HG03457 (cell line): Measurements from ENCODE around the gene OXA1L.
"Not testable (repeated sequence)": the region's sequence is repeated elsewhere in the genome, so short reads cannot be mapped to it uniquely, and the experiment has no call there.

Experiments
- ATAC-seq: cut with Tn5 transposase; IDR thresholded peaks from one replicate; pipeline ENCODE4 v1.9.1; 2021; ENCODE audit warnings: moderate number of reproducible peaks; ENCODE audit not compliant: unreplicated experiment

OXA1L gene

DNA sequence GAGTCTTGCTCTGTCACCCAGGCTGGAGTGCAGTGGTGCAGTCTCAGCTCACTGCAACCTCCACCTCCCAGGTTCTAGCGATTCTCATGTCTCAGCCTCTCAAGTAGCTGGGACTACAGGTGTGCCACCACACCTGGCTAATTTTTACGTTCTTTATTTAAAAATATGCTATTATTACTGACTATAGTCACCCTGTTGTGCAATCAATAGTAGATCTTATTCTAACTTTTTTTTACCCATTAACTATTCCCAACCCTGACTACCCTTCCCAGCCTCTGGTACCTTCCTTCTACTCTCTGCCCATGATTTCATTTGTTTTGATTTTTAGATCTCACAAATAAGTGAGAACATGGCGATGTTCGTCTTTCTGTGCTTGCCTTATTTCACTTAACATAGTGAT lies 2.5 kb downstream of the OXA1L start:
- ATAC-seq = no peak

GRCh38 chr14:22769369-22769768 lies 2.9 kb downstream of the OXA1L start:
- no peak for ATAC-seq

GRCh38 chr14:22770481-22771187 lies 4.1 kb downstream of the OXA1L start:
- no peak for ATAC-seq

DNA sequence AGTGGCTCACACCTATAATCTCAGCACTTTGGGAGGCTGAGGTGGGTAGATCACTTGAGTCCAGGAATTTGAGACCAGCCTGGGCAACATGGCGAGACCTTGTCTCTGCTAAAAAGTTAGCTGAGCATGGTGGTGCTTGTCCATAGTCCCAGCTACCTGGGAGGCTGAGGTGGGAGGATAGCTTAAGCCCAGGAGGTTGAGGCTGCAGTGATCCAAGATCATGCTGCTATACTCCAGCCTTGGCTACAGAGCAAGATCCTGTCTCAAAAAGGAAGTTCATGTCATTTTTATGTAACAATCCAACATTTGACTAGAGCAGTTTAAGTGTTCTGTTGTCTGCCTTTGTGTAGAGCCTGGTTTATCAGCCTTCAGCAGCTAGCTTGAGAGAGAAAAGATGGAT lies 6.2 kb downstream of the OXA1L start:
- ATAC-seq = no peak

DNA sequence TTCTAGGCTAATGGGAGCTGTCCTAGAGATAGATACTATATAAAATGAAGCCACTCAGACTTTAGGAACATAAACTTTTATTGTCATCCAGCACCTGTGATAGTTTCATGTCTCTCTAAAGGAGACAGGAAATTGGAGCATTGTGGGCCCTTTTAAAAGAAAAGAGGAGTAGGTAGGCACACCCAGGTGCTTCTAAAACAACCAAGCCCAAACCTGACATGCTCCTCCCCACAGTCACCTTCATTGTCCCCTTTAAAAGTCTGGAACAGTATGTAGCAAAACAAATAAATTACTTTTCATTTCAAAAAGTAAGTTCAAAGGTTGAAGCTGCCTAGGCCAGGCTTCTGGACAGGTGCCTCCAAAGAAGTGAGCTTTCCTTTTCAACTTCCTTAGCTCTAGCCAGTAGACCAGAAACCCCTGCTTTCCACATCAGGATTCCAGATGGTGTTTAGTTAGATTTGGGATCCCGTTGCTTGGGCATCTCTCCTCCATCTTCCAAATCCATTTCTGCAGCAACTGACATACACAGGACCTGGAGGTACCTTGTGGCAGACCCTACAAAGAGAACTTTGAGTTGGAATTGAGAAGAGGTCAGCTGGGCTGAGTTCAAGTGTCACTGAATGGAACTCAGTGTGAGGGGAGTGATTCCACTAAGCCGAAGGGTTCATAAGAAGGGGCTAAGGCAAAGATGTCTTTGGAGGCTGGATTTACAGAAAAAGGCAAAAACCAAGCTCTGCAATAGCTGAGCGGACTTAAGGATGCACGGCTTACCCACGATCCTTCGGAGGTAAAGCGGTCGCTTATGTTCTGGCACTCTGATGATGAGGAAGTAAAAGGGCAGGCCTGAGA lies 6.9 kb downstream of the OXA1L start:
- no peak for ATAC-seq

GRCh38 chr14:22774011-22774706 lies 7.7 kb downstream of the OXA1L start:
- ATAC-seq = no peak

DNA sequence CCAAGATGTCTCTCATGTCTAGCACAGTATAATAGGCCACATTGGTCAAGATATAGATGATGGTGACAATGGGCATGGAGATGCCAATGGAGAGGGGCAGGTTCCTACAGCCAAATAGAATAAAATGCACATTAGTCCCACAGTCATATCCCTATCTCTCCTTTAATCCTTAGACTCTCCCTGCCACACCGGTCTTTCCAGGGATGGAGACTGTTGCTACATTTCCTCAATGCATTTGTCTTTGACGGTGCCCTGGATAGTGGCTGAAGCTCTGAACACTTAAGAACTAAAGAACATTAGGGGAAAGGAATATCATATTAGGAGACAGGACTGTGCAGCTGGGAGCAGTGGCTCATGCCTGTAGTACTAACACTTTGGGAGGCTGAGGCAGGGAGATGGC lies 9.7 kb downstream of the OXA1L start:
- ATAC-seq = no peak

DNA sequence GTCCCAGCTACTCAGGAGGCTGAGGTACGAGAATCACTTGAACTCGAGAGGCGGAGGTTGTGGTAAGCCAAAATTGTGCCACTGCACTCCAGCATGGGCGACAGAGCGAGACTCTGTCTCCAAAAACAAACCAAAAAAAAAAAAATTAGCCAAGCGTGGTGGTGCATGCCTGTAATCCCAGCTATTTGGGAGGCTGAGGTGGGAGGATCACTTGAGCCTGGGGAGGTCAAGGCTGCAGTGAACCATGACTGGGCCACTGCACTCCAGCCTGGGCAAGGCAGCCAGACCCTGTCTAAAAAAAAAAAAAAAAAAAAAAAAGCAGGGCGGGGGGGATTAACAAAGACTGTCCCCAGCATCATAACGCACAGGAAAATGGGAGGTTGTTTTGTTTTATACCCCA lies 10.4 kb downstream of the OXA1L start:
- not testable (repeated sequence) for ATAC-seq

DNA sequence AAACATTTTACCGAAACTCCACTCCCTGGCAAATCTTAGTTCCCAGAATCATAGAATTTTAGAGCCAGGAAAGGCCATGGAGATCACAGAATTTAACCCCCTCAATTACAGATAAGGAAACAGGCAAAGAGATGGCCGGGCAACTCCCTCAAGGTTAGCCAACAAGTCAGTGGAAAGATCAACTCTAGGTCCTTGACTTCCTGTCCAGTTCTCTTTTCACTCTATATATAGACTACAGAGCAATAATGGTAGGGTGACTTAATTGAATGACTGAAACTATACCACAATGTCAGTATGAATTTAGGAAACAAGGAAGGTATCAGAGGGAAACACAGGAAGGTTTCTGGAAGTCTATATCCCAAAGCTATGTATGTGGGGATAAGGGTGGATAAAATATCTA lies 11.6 kb downstream of the OXA1L start:
- no peak for ATAC-seq

DNA sequence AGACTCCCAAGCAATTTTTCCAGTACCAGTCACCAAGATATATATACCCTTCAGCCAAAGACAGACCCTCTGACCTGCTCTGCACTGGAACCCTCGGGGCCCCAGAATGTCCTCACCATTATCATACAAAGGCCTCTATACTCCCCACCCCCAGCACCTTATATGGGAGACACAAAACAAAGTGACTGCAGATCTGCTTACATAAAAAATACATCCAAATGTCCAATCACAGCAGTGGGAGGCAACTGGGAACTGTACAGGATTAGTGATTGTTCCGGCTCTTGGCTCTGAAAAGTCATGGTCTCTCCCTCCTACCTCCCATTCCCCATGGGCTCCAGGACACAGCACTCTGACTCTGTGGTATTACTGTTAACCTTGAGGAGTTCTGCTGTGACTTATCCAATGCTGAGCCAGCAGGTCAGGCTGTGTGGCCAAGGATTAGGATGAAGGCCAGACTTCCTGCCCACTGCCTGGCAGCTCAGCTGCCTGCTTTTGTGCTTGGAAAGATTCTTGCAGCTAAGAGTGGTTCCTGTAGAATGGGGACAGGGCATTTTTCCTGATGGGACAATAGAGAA lies 13.7 kb downstream of the OXA1L start:
- no peak for ATAC-seq

GRCh38 chr14:22780941-22781300 lies 14.4 kb downstream of the OXA1L start:
- no peak for ATAC-seq

GRCh38 chr14:22781301-22781991 lies 15.0 kb downstream of the OXA1L start:
- no peak for ATAC-seq

DNA sequence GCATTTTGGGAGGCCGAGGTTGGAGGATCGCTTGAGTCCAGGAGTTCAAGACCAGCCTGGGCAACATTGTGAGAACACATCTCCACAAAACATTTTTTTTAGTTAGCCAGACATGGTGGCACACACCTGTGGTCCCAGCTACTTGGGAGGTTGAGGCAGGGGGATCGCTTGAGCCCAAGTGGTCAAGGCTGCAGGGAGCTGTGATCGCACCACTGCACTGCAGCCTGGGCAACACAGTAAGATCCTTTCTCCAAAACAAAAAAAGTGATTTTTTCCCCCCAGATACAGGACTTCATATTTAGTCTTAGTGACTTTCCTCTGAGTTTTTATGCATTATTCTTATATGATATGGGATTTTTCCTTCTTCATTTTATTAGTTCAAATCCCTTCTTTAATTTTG lies 20.2 kb downstream of the OXA1L start:
- no peak for ATAC-seq

DNA sequence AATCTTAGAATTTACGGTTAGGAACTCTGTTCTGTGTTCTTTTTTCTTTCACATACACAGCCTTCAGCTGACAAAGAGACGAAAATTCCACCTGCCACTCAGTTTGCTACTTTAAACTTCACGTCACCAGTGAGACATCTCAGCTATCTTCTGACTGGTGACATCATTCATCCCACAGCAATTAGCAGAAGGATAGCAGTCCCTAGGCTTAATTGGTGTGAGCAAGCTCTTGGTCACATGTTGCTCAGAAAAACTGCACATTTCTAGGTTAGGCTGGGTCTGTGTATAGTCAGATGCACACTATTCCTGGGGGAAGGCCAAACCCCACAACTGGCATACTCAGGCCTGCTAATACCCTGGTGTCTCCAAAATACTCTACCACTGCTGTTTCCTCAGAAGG lies 24.8 kb downstream of the OXA1L start:
- ATAC-seq = no peak

GRCh38 chr14:22792158-22792557 lies 25.7 kb downstream of the OXA1L start:
- no peak for ATAC-seq

- ATAC-seq = not testable (repeated sequence)
Measured at GRCh38 chr14:22793550-22793949, 27.1 kb downstream of the OXA1L start.

- no peak for ATAC-seq
Measured at GRCh38 chr14:22793976-22794375, 27.5 kb downstream of the OXA1L start.

- ATAC-seq = no peak
Measured at GRCh38 chr14:22794551-22794951, 28.1 kb downstream of the OXA1L start.

DNA sequence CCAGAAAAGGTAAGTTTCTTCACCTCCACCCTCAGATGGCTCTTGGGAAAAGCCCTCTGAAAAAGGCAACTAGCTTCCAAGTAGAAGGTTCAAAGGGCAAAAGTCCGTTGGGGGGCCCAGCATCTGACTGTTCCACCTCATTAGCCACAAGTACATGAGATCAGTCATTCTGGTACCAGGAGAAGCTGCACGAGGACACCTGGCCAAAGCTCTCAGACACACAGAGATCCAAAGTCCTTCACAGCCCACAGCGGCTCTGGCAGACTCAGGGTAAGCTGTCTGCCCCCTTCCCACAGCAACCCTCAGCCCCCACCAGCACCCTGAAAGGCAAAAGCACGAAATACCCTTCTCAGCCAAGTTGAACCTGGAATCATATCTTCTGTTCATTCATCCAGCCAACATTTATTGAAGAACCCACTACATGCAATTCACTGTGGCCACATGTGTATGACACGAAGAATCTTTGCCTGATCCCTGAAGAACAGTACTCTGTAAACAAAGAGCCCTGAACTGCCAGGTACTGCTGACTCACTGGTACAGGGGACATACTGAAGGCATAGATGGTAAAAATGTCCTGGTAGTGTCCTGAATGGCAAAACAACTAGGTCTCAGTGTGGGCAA lies 29.7 kb downstream of the OXA1L start:
- ATAC-seq = no peak
